ENCODE data around the gene CDH4. TPM values are rescaled to one million over a fixed set of nuclear protein-coding genes. Genes with fewer than 3 reads are reported as not detected.

CDH4 gene
- total and polyA plus RNA-seq, 2 of the 4 experiments (the other 2 are of a cell fraction), result 1.6 to 3.5 TPM

DNA sequence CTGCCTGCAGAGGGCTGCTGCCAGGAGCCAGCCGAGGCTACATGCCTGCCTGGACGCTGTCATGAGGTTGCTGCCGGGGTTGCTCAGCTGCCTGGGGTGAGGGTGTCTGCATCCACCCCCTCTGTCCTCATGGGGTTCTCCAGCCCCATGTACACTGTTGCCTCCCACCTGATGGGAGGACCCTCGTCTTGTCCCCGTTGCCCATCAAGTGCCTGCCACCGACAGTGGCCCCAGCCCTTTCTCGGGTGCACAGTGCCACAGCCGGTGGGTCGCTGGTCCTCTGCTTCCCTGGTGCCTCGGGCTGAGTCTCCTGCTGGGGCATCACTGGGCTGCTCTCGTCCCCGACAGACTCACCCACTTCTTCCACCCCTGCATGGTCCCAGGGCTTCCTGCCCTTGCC, 313.7 kb downstream of the CDH4 start:
- ChIA-PET POLR2A (ENCODE audit: unreplicated experiment) (no interaction called here), CTCF (no interaction called here)
- Histone ChIP-seq H3K79me1 (ENCODE audit: low read depth in 1 of 2, low read length in 2 of 2) (no peaks in the 10 kb centered on the region; a peak in 1 of 4 replicates), H2BK15ac (ENCODE audit: low read depth, low read length) (no peak overlapping the region), H3K36me3 (ENCODE audit: control insufficient read depth, insufficient read depth, low read length) (no peaks in the 10 kb centered on the region), H2BK20ac (ENCODE audit: low read depth, low read length) (no peak overlapping the region), H4K8ac (ENCODE audit: low read depth in 2 of 2, low read length in 2 of 2) (no peak overlapping the region), H3K27me3 (ENCODE audit: control insufficient read depth, insufficient read depth, low read length) (no peaks in the 10 kb centered on the region), H3K9ac (ENCODE audit: low read depth, low read length) (no peak overlapping the region), H3K4ac (ENCODE audit: low read depth, low read length) (no peak overlapping the region), H2BK5ac (ENCODE audit: low read depth, low read length, poor library complexity, severe bottlenecking) (no peak overlapping the region), H2BK120ac (ENCODE audit: low read depth, low read length) (no peak overlapping the region), H3K18ac (ENCODE audit: low read depth, low read length) (no peak overlapping the region), H4K20me1 (ENCODE audit: insufficient read depth, low read length) (no peaks in the 10 kb centered on the region), H3K9me1 (ENCODE audit: insufficient read depth, low read length) (peaks cover 4% of the 10 kb centered on the region; the same call in 1 of the 2 replicates), H3K14ac (replicated peaks; ENCODE audit: low read depth, low read length) (no peak overlapping the region), H3K4me3 (ENCODE audit: insufficient read depth, low read depth, low read length) (no peak overlapping the region), H3K9me3 (ENCODE audit: control insufficient read depth, insufficient read depth, low read length) (no peaks in the 10 kb centered on the region; the same call in 1 of the 2 replicates), H3K56ac (ENCODE audit: extremely low read depth, insufficient read depth, low read length) (no peak overlapping the region), H2AK5ac (ENCODE audit: low read depth, low read length) (no peak overlapping the region), H4K91ac (ENCODE audit: insufficient read depth, low read depth, low read length) (no peak overlapping the region), H2AK9ac (replicated peaks; ENCODE audit: low read depth, low read length, poor library complexity) (no peak overlapping the region), H3K27ac (ENCODE audit: insufficient read depth, low read length) (no peak overlapping the region), H4K5ac (ENCODE audit: low read depth, low read length) (no peak overlapping the region), H3K4me2 (ENCODE audit: low read depth, low read length) (no peak overlapping the region), H2AFZ (replicated peaks; ENCODE audit: low read length, poor library complexity) (no peak overlapping the region), H3K4me1 (ENCODE audit: control insufficient read depth, insufficient read depth, low read length) (no peaks in the 10 kb centered on the region), H3K23ac (ENCODE audit: low read depth, low read length) (no peak overlapping the region)
- no peak for ATAC-seq (ENCODE audit: low read depth)
- intact Hi-C loops (cut with micrococcal nuclease) (no loop called here), in situ Hi-C loops (cut with MboI; ENCODE audit: low sequenced_read_pairs) (no loop called here), dilution Hi-C loops (cut with HindIII; ENCODE audit: low sequenced_read_pairs, unreplicated experiment) (no loop called here)
- WGBS, 2 experiments (ENCODE audit: extremely low coverage in 2 of 2, insufficient read length in 1 of 2), result no CpG with 5 or more reads among the region's 12 CpGs
- TF ChIP-seq, protein P1, sequence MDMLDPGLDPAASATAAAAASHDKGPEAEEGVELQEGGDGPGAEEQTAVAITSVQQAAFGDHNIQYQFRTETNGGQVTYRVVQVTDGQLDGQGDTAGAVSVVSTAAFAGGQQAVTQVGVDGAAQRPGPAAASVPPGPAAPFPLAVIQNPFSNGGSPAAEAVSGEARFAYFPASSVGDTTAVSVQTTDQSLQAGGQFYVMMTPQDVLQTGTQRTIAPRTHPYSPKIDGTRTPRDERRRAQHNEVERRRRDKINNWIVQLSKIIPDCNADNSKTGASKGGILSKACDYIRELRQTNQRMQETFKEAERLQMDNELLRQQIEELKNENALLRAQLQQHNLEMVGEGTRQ (IDR thresholded peaks at IDR 0.05; ENCODE audit: low read depth, low read length), result no peak
- TF ChIP-seq SMC3 (IDR thresholded peaks at IDR 0.05; ENCODE audit: low read depth, low read length), result no peak
- TF ChIP-seq CEBPB (IDR thresholded peaks at IDR 0.05; ENCODE audit: low read depth, low read length), result no peak
- no peak for TF ChIP-seq NFE2L2 (IDR thresholded peaks at IDR 0.05; ENCODE audit: low read depth, low read length)
- TF ChIP-seq, protein P2, sequence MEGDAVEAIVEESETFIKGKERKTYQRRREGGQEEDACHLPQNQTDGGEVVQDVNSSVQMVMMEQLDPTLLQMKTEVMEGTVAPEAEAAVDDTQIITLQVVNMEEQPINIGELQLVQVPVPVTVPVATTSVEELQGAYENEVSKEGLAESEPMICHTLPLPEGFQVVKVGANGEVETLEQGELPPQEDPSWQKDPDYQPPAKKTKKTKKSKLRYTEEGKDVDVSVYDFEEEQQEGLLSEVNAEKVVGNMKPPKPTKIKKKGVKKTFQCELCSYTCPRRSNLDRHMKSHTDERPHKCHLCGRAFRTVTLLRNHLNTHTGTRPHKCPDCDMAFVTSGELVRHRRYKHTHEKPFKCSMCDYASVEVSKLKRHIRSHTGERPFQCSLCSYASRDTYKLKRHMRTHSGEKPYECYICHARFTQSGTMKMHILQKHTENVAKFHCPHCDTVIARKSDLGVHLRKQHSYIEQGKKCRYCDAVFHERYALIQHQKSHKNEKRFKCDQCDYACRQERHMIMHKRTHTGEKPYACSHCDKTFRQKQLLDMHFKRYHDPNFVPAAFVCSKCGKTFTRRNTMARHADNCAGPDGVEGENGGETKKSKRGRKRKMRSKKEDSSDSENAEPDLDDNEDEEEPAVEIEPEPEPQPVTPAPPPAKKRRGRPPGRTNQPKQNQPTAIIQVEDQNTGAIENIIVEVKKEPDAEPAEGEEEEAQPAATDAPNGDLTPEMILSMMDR (conservative IDR thresholded peaks at IDR 0.05; ENCODE audit: low read depth, low read length), result no peak
- no peak for TF ChIP-seq RCOR1 (IDR thresholded peaks at IDR 0.05; ENCODE audit: insufficient replicate concordance, low read length)
- TF ChIP-seq POLR2A (IDR thresholded peaks at IDR 0.05; ENCODE audit: low read depth, low read length), result no peak
- TF ChIP-seq BHLHE40 (IDR thresholded peaks at IDR 0.05; ENCODE audit: low read depth, low read length), result no peak
- no peak for TF ChIP-seq ELK1 (IDR thresholded peaks at IDR 0.05; ENCODE audit: borderline replicate concordance, low read depth, low read length)
- no peak for TF ChIP-seq RFX5 (IDR thresholded peaks at IDR 0.05; ENCODE audit: low read depth, low read length)
- TF ChIP-seq RAD21 (IDR thresholded peaks at IDR 0.05; ENCODE audit: low read length), result no peak
- TF ChIP-seq CHD1 (IDR thresholded peaks at IDR 0.05; ENCODE audit: low read depth, low read length), result no peak
- TF ChIP-seq MAZ (IDR thresholded peaks at IDR 0.05; ENCODE audit: borderline replicate concordance, low read depth, low read length), result no peak
- TF ChIP-seq MAFK (IDR thresholded peaks at IDR 0.05; ENCODE audit: low read depth, low read length), result no peak
- TF ChIP-seq FOS (IDR thresholded peaks at IDR 0.05; ENCODE audit: low read depth, low read length), result no peak
- TF ChIP-seq MXI1 (IDR thresholded peaks at IDR 0.05; ENCODE audit: borderline replicate concordance, low read depth, low read length), result no peak
- no peak for DNase-seq
- BruUV-seq (replicated peaks), result no TSS peak

Data from IMR-90 (cell line).